HEK293 (cell line): ENCODE results near the gene ABHD8.

Experiments used
- CTCF ChIA-PET: fragments of 350-600 bp; formaldehyde crosslinking; extraction: SDS; loops from one replicate; lab custom pipeline; 2021; ENCODE audit warnings: antibody characterized with exemption; lab: Yijun Ruan, JAX
- POLR2A ChIA-PET: fragments of 300-600 bp; formaldehyde crosslinking; extraction: SDS; loops from one replicate; lab custom pipeline; 2020; ENCODE audit warnings: antibody characterized with exemption, inconsistent platforms; lab: Yijun Ruan, JAX
- H3K27ac ChIP-seq: fragments of 200-500 bp; sonication (Bioruptor generic); 2 replicates; pipeline ENCODE4 v1.5.1; 2014; ENCODE audit warnings: low read depth, low read length, control low read depth, inconsistent platforms; ENCODE audit errors: extremely low read depth
- H3K36me3 ChIP-seq, 2 experiments: fragments of 200-500 bp in 1 of 2; sonication (Bioruptor generic) in 1 of 2; 1 replicate in 1 of 2; 2 replicates in 1 of 2; pipeline ENCODE4 v1.5.1; 2014 to 2017; ENCODE audit warnings: inconsistent platforms in 2 of 2, low read length in 2 of 2; ENCODE audit not compliant: control insufficient read depth in 2 of 2, insufficient read depth in 1 of 2
- H3K4me1 ChIP-seq: fragments of 200-500 bp; sonication (Bioruptor generic); 2 replicates; pipeline ENCODE4 v1.5.1; 2014; ENCODE audit warnings: mild to moderate bottlenecking, low read length, inconsistent platforms; ENCODE audit not compliant: control insufficient read depth, insufficient read depth
- H3K4me3 ChIP-seq: 2 replicates; pipeline ENCODE4 v1.5.1; 2011; ENCODE audit warnings: low read depth, mild to moderate bottlenecking, control low read depth, low read length, moderate library complexity
- H3K9me3 ChIP-seq: fragments of 200-500 bp; sonication (Bioruptor generic); 2 replicates; pipeline ENCODE4 v1.5.1; 2014; ENCODE audit warnings: low read depth, low read length, inconsistent platforms; ENCODE audit not compliant: control insufficient read depth, insufficient read depth
- GFI1B ChIP-seq: fragments of 450-650 bp; formaldehyde crosslinking; IDR thresholded peaks from 2 replicates; pipeline ENCODE4 v1.5.1; 2016; ENCODE audit warnings: missing biosample characterization, missing genetic modification characterization
- GLIS1 ChIP-seq: fragments of 450-650 bp; formaldehyde crosslinking; IDR thresholded peaks from 2 replicates; pipeline ENCODE4 v1.5.1; 2016; ENCODE audit warnings: missing biosample characterization, missing genetic modification characterization
- KLF10 ChIP-seq: fragments of 450-650 bp; IDR thresholded peaks from 2 replicates; pipeline ENCODE4 v1.5.1; 2018; ENCODE audit warnings: missing biosample characterization, mild to moderate bottlenecking, missing genetic modification characterization
- PRDM1 ChIP-seq: fragments of 450-650 bp; formaldehyde crosslinking; IDR thresholded peaks from 2 replicates; pipeline ENCODE4; 2016; ENCODE audit warnings: missing biosample characterization, missing genetic modification characterization
- ZNF174 ChIP-seq: fragments of 450-650 bp; formaldehyde crosslinking; IDR thresholded peaks from 2 replicates; pipeline ENCODE4 v1.5.0; 2017; ENCODE audit warnings: missing biosample characterization, mild to moderate bottlenecking, missing genetic modification characterization
- ZNF211 ChIP-seq: fragments of 450-650 bp; formaldehyde crosslinking; IDR thresholded peaks from 2 replicates; pipeline ENCODE4 v1.5.1; 2016; ENCODE audit warnings: low read depth, missing biosample characterization, missing genetic modification characterization
- ZNF266 ChIP-seq: fragments of 450-650 bp; formaldehyde crosslinking; IDR thresholded peaks from 2 replicates; pipeline ENCODE4 v1.5.1; 2016; ENCODE audit warnings: missing biosample characterization, missing genetic modification characterization, low read depth
- ZNF302 ChIP-seq: fragments of 450-650 bp; formaldehyde crosslinking; IDR thresholded peaks from 2 replicates; pipeline ENCODE4 v1.5.1; 2016; ENCODE audit warnings: missing biosample characterization, missing genetic modification characterization, low read depth
- ZNF335 ChIP-seq: fragments of 450-650 bp; formaldehyde crosslinking; conservative IDR thresholded peaks from 2 replicates; pipeline ENCODE4 v1.5.1; 2016; ENCODE audit warnings: missing biosample characterization, missing genetic modification characterization
- ZNF394 ChIP-seq: fragments of 450-650 bp; formaldehyde crosslinking; IDR thresholded peaks from 2 replicates; pipeline ENCODE4 v1.5.1; 2016; ENCODE audit warnings: missing biosample characterization, missing genetic modification characterization, mild to moderate bottlenecking, moderate library complexity, borderline replicate concordance
- ZNF544 ChIP-seq: fragments of 450-650 bp; formaldehyde crosslinking; IDR thresholded peaks from 2 replicates; pipeline ENCODE4 v1.5.0; 2017; ENCODE audit warnings: missing biosample characterization, missing genetic modification characterization
- ZNF560 ChIP-seq: fragments of 450-650 bp; formaldehyde crosslinking; IDR thresholded peaks from 2 replicates; pipeline ENCODE4 v1.5.1; 2017; ENCODE audit warnings: missing biosample characterization, missing genetic modification characterization, borderline replicate concordance
- ZNF623 ChIP-seq: fragments of 450-650 bp; formaldehyde crosslinking; IDR thresholded peaks from 2 replicates; pipeline ENCODE4 v1.5.1; 2016; ENCODE audit warnings: missing biosample characterization, missing genetic modification characterization
- ZNF658 ChIP-seq: fragments of 450-650 bp; formaldehyde crosslinking; IDR thresholded peaks from 2 replicates; pipeline ENCODE4; 2016; ENCODE audit warnings: missing biosample characterization, missing genetic modification characterization
- ZNF76 ChIP-seq: fragments of 450-650 bp; formaldehyde crosslinking; IDR thresholded peaks from 2 replicates; pipeline ENCODE4; 2016; ENCODE audit warnings: low read depth, missing biosample characterization, missing genetic modification characterization, borderline replicate concordance
- ZNF768 ChIP-seq: fragments of 450-650 bp; formaldehyde crosslinking; IDR thresholded peaks from 2 replicates; pipeline ENCODE4 v1.5.1; 2018; ENCODE audit warnings: missing biosample characterization, mild to moderate bottlenecking, missing genetic modification characterization
- ZNF792 ChIP-seq: fragments of 450-650 bp; formaldehyde crosslinking; IDR thresholded peaks from 2 replicates; pipeline ENCODE4 v1.5.1; 2016; ENCODE audit warnings: missing biosample characterization, missing genetic modification characterization
- ZSCAN16 ChIP-seq: fragments of 450-650 bp; formaldehyde crosslinking; IDR thresholded peaks from 2 replicates; pipeline ENCODE4 v1.5.1; 2016; ENCODE audit warnings: missing biosample characterization, missing genetic modification characterization
- ZXDB ChIP-seq: fragments of 450-650 bp; formaldehyde crosslinking; IDR thresholded peaks from 2 replicates; pipeline ENCODE4 v1.5.1; 2016; ENCODE audit warnings: missing biosample characterization, missing genetic modification characterization
- TF ChIP-seq, protein P1 (sequence below): fragments of 450-650 bp; formaldehyde crosslinking; IDR thresholded peaks from 2 replicates; pipeline ENCODE4 v1.5.1; 2016; ENCODE audit warnings: missing biosample characterization, missing genetic modification characterization, borderline replicate concordance
- TF ChIP-seq, protein P2 (sequence below): fragments of 450-650 bp; formaldehyde crosslinking; conservative IDR thresholded peaks from 2 replicates; pipeline ENCODE4 v1.5.1; 2016; ENCODE audit warnings: low read depth, missing biosample characterization, missing genetic modification characterization
- TF ChIP-seq, protein P3 (sequence below): fragments of 450-650 bp; formaldehyde crosslinking; IDR thresholded peaks from 2 replicates; pipeline ENCODE4 v1.5.1; 2016; ENCODE audit warnings: missing biosample characterization, missing genetic modification characterization
- TF ChIP-seq, protein P4 (sequence below): fragments of 450-650 bp; formaldehyde crosslinking; IDR thresholded peaks from 2 replicates; pipeline ENCODE4 v1.5.1; 2016; ENCODE audit warnings: missing biosample characterization, missing genetic modification characterization

Gene ABHD8

DNA sequence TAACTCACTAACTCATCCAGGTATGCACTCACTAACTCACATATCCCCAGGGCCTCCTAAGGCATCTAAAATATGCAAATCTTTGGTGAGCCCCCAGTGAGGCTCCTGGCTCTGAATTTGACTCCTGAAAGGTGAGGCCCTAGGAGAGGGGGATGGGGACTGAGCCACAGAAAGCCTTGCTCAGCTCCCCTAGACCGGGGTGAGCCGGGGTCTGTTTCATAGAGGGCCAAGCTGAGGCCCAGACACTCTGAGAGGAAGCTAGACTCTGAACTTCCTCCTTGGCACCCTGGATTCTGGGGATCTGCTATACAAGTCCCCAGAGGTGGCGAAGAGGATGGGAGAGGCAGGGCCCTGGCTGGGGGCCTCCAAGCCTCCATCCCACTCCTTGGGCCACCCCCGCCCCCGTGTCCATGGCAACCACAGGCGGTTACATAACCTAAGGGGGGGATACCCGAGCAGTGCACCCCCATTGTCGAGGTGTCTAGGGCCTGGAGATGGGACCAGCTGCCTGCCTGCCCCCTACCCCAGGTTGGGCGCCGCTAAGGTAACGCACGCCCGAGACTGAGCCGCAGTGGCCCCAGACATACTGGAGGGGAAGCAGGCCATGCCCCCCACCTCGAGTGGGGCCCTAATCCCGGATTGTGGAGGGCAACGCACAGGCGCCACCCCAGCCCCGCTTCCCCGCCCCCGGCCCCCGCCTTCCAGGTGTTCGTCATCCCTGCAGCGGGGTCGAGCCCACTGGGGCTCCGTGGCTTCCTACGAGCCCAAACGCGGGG, 646 bp downstream of the ABHD8 start (continued):
- TF ChIP-seq, protein P1, sequence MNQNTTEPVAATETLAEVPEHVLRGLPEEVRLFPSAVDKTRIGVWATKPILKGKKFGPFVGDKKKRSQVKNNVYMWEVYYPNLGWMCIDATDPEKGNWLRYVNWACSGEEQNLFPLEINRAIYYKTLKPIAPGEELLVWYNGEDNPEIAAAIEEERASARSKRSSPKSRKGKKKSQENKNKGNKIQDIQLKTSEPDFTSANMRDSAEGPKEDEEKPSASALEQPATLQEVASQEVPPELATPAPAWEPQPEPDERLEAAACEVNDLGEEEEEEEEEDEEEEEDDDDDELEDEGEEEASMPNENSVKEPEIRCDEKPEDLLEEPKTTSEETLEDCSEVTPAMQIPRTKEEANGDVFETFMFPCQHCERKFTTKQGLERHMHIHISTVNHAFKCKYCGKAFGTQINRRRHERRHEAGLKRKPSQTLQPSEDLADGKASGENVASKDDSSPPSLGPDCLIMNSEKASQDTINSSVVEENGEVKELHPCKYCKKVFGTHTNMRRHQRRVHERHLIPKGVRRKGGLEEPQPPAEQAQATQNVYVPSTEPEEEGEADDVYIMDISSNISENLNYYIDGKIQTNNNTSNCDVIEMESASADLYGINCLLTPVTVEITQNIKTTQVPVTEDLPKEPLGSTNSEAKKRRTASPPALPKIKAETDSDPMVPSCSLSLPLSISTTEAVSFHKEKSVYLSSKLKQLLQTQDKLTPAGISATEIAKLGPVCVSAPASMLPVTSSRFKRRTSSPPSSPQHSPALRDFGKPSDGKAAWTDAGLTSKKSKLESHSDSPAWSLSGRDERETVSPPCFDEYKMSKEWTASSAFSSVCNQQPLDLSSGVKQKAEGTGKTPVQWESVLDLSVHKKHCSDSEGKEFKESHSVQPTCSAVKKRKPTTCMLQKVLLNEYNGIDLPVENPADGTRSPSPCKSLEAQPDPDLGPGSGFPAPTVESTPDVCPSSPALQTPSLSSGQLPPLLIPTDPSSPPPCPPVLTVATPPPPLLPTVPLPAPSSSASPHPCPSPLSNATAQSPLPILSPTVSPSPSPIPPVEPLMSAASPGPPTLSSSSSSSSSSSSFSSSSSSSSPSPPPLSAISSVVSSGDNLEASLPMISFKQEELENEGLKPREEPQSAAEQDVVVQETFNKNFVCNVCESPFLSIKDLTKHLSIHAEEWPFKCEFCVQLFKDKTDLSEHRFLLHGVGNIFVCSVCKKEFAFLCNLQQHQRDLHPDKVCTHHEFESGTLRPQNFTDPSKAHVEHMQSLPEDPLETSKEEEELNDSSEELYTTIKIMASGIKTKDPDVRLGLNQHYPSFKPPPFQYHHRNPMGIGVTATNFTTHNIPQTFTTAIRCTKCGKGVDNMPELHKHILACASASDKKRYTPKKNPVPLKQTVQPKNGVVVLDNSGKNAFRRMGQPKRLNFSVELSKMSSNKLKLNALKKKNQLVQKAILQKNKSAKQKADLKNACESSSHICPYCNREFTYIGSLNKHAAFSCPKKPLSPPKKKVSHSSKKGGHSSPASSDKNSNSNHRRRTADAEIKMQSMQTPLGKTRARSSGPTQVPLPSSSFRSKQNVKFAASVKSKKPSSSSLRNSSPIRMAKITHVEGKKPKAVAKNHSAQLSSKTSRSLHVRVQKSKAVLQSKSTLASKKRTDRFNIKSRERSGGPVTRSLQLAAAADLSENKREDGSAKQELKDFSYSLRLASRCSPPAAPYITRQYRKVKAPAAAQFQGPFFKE = no peak
- TF ChIP-seq ZNF266 (tag by site-specific recombination) (no peak), ZNF658 (tag by site-specific recombination) (no peak), ZNF544 (tag by site-specific recombination) (no peak), ZNF792 (no peak), ZNF394 (tag by site-specific recombination) (no peak), GLIS1 (no peak), ZXDB (tag by site-specific recombination) (no peak), ZNF623 (tag by site-specific recombination) (no peak), ZNF335 (peak; percentile 92), ZNF560 (tag by site-specific recombination) (no peak), ZNF76 (tag by site-specific recombination) (no peak)
- TF ChIP-seq, protein P2, sequence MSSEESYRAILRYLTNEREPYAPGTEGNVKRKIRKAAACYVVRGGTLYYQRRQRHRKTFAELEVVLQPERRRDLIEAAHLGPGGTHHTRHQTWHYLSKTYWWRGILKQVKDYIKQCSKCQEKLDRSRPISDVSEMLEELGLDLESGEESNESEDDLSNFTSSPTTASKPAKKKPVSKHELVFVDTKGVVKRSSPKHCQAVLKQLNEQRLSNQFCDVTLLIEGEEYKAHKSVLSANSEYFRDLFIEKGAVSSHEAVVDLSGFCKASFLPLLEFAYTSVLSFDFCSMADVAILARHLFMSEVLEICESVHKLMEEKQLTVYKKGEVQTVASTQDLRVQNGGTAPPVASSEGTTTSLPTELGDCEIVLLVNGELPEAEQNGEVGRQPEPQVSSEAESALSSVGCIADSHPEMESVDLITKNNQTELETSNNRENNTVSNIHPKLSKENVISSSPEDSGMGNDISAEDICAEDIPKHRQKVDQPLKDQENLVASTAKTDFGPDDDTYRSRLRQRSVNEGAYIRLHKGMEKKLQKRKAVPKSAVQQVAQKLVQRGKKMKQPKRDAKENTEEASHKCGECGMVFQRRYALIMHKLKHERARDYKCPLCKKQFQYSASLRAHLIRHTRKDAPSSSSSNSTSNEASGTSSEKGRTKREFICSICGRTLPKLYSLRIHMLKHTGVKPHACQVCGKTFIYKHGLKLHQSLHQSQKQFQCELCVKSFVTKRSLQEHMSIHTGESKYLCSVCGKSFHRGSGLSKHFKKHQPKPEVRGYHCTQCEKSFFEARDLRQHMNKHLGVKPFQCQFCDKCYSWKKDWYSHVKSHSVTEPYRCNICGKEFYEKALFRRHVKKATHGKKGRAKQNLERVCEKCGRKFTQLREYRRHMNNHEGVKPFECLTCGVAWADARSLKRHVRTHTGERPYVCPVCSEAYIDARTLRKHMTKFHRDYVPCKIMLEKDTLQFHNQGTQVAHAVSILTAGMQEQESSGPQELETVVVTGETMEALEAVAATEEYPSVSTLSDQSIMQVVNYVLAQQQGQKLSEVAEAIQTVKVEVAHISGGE = no peak

DNA sequence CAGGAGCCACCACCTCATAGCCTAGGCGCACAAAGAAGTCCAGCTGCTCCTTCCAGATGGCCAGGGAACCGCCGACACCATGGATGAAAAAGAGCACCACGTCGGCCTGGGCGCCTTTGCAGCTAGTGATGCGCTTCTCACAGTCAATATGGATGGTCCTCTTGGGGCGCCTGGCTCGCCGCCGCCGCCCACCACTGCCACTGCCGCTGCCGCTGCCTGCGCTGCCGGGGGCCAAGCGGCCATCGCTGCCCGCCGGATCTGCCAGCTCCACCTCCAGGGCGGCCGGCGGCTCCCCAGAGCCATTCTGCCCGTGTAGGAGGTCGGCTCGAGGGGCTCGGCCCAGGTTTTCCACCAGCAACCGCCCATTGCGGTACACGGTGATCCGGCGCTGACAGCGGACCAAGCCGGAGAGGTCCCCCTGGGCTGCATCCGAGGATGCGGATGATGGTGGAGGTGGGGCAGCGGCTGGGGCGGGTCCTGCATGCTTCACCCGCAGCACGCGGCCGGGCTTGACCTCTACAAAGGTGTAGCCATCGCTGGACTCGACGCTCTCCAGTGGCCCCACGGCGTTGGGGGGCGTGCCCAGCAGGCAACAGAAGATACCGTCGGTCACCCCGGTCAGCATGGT, 2.1 kb downstream of the ABHD8 start:
- POLR2A ChIA-PET = no interaction called here
- Histone ChIP-seq H3K36me3 (peaks cover 0 to 34% of the 10 kb centered on the region in 2 experiments; a peak in 2 of 3 replicates), H3K4me3 (no peak overlapping the region), H3K4me1 (peaks cover 3% of the 10 kb centered on the region), H3K9me3 (no peaks in the 10 kb centered on the region), H3K27ac (no peak overlapping the region)
- CTCF ChIA-PET = interaction anchor here (0.6 kb wide), 1 partner anchor 348 kb away, joined by 7 read pairs; no protein-coding TSS in a partner anchor
- TF ChIP-seq, protein P3, sequence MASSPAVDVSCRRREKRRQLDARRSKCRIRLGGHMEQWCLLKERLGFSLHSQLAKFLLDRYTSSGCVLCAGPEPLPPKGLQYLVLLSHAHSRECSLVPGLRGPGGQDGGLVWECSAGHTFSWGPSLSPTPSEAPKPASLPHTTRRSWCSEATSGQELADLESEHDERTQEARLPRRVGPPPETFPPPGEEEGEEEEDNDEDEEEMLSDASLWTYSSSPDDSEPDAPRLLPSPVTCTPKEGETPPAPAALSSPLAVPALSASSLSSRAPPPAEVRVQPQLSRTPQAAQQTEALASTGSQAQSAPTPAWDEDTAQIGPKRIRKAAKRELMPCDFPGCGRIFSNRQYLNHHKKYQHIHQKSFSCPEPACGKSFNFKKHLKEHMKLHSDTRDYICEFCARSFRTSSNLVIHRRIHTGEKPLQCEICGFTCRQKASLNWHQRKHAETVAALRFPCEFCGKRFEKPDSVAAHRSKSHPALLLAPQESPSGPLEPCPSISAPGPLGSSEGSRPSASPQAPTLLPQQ (tag by site-specific recombination) = no peak
- TF ChIP-seq ZNF302 (tag by site-specific recombination) = no peak
- TF ChIP-seq, protein P4, sequence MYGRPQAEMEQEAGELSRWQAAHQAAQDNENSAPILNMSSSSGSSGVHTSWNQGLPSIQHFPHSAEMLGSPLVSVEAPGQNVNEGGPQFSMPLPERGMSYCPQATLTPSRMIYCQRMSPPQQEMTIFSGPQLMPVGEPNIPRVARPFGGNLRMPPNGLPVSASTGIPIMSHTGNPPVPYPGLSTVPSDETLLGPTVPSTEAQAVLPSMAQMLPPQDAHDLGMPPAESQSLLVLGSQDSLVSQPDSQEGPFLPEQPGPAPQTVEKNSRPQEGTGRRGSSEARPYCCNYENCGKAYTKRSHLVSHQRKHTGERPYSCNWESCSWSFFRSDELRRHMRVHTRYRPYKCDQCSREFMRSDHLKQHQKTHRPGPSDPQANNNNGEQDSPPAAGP (tag by site-specific recombination) = no peak
- no peak for TF ChIP-seq KLF10 (tag by site-specific recombination)
- TF ChIP-seq ZNF174 = no peak
- TF ChIP-seq GFI1B (tag by site-specific recombination) = no peak
- TF ChIP-seq ZNF768 (tag by site-specific recombination) = no peak
- TF ChIP-seq ZSCAN16 (tag by site-specific recombination) = no peak
- TF ChIP-seq PRDM1 = no peak
- TF ChIP-seq ZNF211 (tag by site-specific recombination) = no peak
